GM12878 (cell line): ENCODE data around the gene NANOG. TPM values are rescaled to one million over a fixed set of nuclear protein-coding genes. Genes with fewer than 3 reads are reported as not detected.

ENCODE experiments used
- ATAC-seq: fragments of 200-7000 bp; cut with Tn5 transposase; 3 replicates; pipeline ENCODE4 v1.9.1; 2020; ENCODE audit warnings: mild to moderate bottlenecking, moderate library complexity
- BruUV-seq: library from RNA; stranded (reverse); fragments of 400-500 nt; replicated peaks from 2 replicates; lab custom pipeline; 2021; lab: Mats Ljungman, UMichigan
- CTCF ChIA-PET: fragments of 300-600 bp; sonication (Branson Sonifier 250); formaldehyde crosslinking; extraction: SDS; loops from one replicate; lab custom pipeline; 2021; ENCODE audit warnings: inconsistent platforms; lab: Yijun Ruan, JAX
- POLR2A ChIA-PET: fragments of 350-600 bp; formaldehyde crosslinking; extraction: SDS; loops from one replicate; lab custom pipeline; 2021; ENCODE audit warnings: inconsistent platforms; lab: Charles Lee
- RAD21 ChIA-PET: fragments of 300-600 bp; sonication (Branson Sonifier 250); formaldehyde crosslinking; loops from one replicate; lab custom pipeline; 2023; ENCODE audit warnings: antibody characterized with exemption; ENCODE audit not compliant: unreplicated experiment; lab: Charles Lee
- SMC1A ChIA-PET: fragments of 300-600 bp; sonication (Branson Sonifier 250); formaldehyde crosslinking; loops from one replicate; lab custom pipeline; 2023; ENCODE audit not compliant: unreplicated experiment, uncharacterized antibody; lab: Charles Lee
- DNase-seq: peaks from one replicate; pipeline ENCODE4 v3.0.0-alpha.2; 2011; ENCODE audit warnings: low read depth, low spot score
- FAIRE-seq: peaks from 3 replicates; lab custom pipeline; 2011; peaks lifted over from hg19 to GRCh38; lab: Jason Lieb, UNC
- H2AFZ ChIP-seq: 2 replicates; pipeline ENCODE4 v1.6.0; 2011; ENCODE audit warnings: low read depth, low read length, control low read depth; ENCODE audit not compliant: control insufficient read depth
- H3K27ac ChIP-seq: 2 replicates; pipeline ENCODE4 v1.5.1; 2011; ENCODE audit warnings: control low read depth; ENCODE audit not compliant: control insufficient read depth, insufficient read depth
- H3K27me3 ChIP-seq, 2 experiments: replicated peaks in 1 of 2; 2 replicates each; pipeline versions ENCODE4 v1.6.0 to v1.6.1; 2011; ENCODE audit warnings: low read length in 1 of 2; ENCODE audit not compliant: control insufficient read depth in 2 of 2, insufficient read depth in 2 of 2
- H3K36me3 ChIP-seq, 2 experiments: 2 replicates each; pipeline ENCODE4 v1.5.1; 2011; ENCODE audit warnings: low read length in 1 of 2; ENCODE audit not compliant: control insufficient read depth in 2 of 2, insufficient read depth in 2 of 2
- H3K4me1 ChIP-seq: 2 replicates; pipeline ENCODE4 v1.6.1; 2011; ENCODE audit warnings: mild to moderate bottlenecking, low read length, moderate library complexity, mixed read lengths; ENCODE audit not compliant: control insufficient read depth, insufficient read depth
- H3K4me2 ChIP-seq: 2 replicates; pipeline ENCODE4 v1.6.0; 2011; ENCODE audit warnings: control low read depth; ENCODE audit not compliant: control insufficient read depth, insufficient read depth
- H3K4me3 ChIP-seq: fragments of 200-600 bp; sonication (generic); 2 replicates; pipeline ENCODE4 v1.5.1; 2016
- H3K79me2 ChIP-seq: 2 replicates; pipeline ENCODE4 v1.6.0; 2011; ENCODE audit warnings: low read length; ENCODE audit not compliant: control insufficient read depth, insufficient read depth
- H3K9ac ChIP-seq: 2 replicates; pipeline ENCODE4 v1.8.0; 2011; ENCODE audit warnings: low read length, control low read depth, mixed read lengths; ENCODE audit not compliant: control insufficient read depth, insufficient read depth
- H3K9me3 ChIP-seq: replicated peaks from 3 replicates; pipeline ENCODE4 v1.5.1; 2011; ENCODE audit warnings: mild to moderate bottlenecking, low read length; ENCODE audit not compliant: control insufficient read depth, insufficient read depth
- H4K20me1 ChIP-seq: 2 replicates; pipeline ENCODE4 v1.6.0; 2011; ENCODE audit not compliant: control insufficient read depth, insufficient read depth
- CBFB ChIP-seq: IDR thresholded peaks from 2 replicates; pipeline ENCODE4 v1.6.1; 2016; ENCODE audit warnings: antibody characterized with exemption, low read depth
- CBX3 ChIP-seq: fragments of 200-600 bp; sonication (generic); IDR thresholded peaks from 2 replicates; pipeline ENCODE4 v1.6.1; 2016; ENCODE audit warnings: low read depth, borderline replicate concordance
- CBX5 ChIP-seq: sonication (generic); IDR thresholded peaks from 2 replicates; pipeline ENCODE4 v1.6.1; 2016; ENCODE audit warnings: low read depth, moderate library complexity, mild to moderate bottlenecking, inconsistent platforms
- CUX1 ChIP-seq: IDR thresholded peaks from 2 replicates; pipeline ENCODE4 v1.6.1; 2012; ENCODE audit warnings: improper control_type of control experiment, low read depth, low read length; ENCODE audit not compliant: insufficient replicate concordance
- ELK1 ChIP-seq: IDR thresholded peaks from 2 replicates; pipeline ENCODE4 v1.6.1; 2012; ENCODE audit warnings: low read depth, low read length, improper control_type of control experiment
- IKZF1 ChIP-seq: fragments of 450-650 bp; conservative IDR thresholded peaks from 2 replicates; pipeline ENCODE4 v1.6.1; 2017; ENCODE audit warnings: antibody characterized with exemption, mild to moderate bottlenecking
- IRF3 ChIP-seq: fragments of 450-650 bp; IDR thresholded peaks from 2 replicates; pipeline ENCODE4 v1.6.1; 2014; ENCODE audit warnings: mild to moderate bottlenecking
- JUND ChIP-seq: IDR thresholded peaks from 2 replicates; pipeline ENCODE4 v1.6.1; 2012; ENCODE audit warnings: low read depth, mild to moderate bottlenecking, low read length, improper control_type of control experiment, moderate library complexity
- KDM1A ChIP-seq: fragments of 200-600 bp; sonication (generic); IDR thresholded peaks from 2 replicates; pipeline ENCODE4 v1.6.1; 2016; ENCODE audit warnings: borderline replicate concordance
- NFYB ChIP-seq: IDR thresholded peaks from 2 replicates; pipeline ENCODE4 v1.6.1; 2011; ENCODE audit warnings: low read depth, mild to moderate bottlenecking, low read length, improper control_type of control experiment, moderate library complexity; ENCODE audit not compliant: insufficient read depth
- PML ChIP-seq: IDR thresholded peaks from 2 replicates; pipeline ENCODE4 v1.6.1; 2012; ENCODE audit warnings: low read length, inconsistent platforms
- RELB ChIP-seq: fragments of 450-650 bp; IDR thresholded peaks from 2 replicates; pipeline ENCODE4 v1.6.1; 2017; ENCODE audit warnings: low read depth, mild to moderate bottlenecking, moderate library complexity
- TCF3 ChIP-seq: IDR thresholded peaks from 2 replicates; pipeline ENCODE4 v1.6.1; 2012; ENCODE audit warnings: low read depth, mild to moderate bottlenecking, low read length, borderline replicate concordance; ENCODE audit not compliant: insufficient read depth
- USF1 ChIP-seq: IDR thresholded peaks from 2 replicates; pipeline ENCODE4 v1.6.1; 2011; ENCODE audit warnings: borderline replicate concordance, low read depth, mild to moderate bottlenecking, moderate library complexity, mixed read lengths, low read length; ENCODE audit not compliant: insufficient read depth; ENCODE audit errors: extremely low read length
- WGBS: methylation state at CpG from one replicate; pipeline ENCODE4 v1.1.6; 2016; ENCODE audit warnings: low lambda C conversion rate; ENCODE audit not compliant: insufficient replicate concordance, insufficient coverage; ENCODE audit errors: missing lambda C conversion rate; 5-methylcytosine and 5-hydroxymethylcytosine counted together
- in situ Hi-C: fragments of 300-500 bp; cut with MboI; formaldehyde crosslinking; loops from 9 replicates; pipeline ENCODE4 v1.14.3; 2018; ENCODE audit warnings: mixed read lengths
- intact Hi-C: fragments of 100-400 bp; cut with micrococcal nuclease; formaldehyde crosslinking; loops from one replicate; pipeline ENCODE4 v1.14.2; 2022; ENCODE audit not compliant: unreplicated experiment
- polyA plus RNA-seq, 11 experiments: library from polyadenylated mRNA; depleted of rRNA in 4 of 11; unstranded in 6 of 11; stranded (reverse) in 5 of 11; fragments of >200 nt; fragmentation: Nextera tagmentation in 4 of 11; fragmentation: Illumina TruSeq in 1 of 11; extraction: Ambion mirVana in 4 of 11; extraction: Trizol in 1 of 11; gene quantifications; 1 replicate in 1 of 11; 2 replicates in 10 of 11; pipeline versions ENCODE4 v1.2.1 to v1.2.3, GENCODE V29; 2011 to 2016; ENCODE audit warnings: inconsistent platforms in 2 of 11, missing spikeins in 2 of 11, low read depth in 1 of 11
- total RNA-seq, 4 experiments: library from RNA; depleted of rRNA in 3 of 4; stranded (reverse); fragments of >200 nt in 3 of 4; fragmentation: Illumina TruSeq in 1 of 4; extraction: Trizol in 1 of 4; gene quantifications; 2 replicates each; pipeline versions ENCODE4 v1.2.1 to v1.2.3, GENCODE V29; 2013 to 2021

Gene NANOG
- total and polyA plus RNA-seq, 10 of the 15 experiments (the other 5 are each of a cell fraction or from before 2014, with no cell fraction given), result 0.51 TPM; not detected in 9

GRCh38 chr12:7844116-7844515 is 54.9 kb downstream of the NANOG start:
- ChIA-PET POLR2A (no interaction called here), CTCF (no interaction called here), SMC1A (interaction anchor here (0.7 kb wide), 1 partner anchor 36 kb away, joined by 4 read pairs; no protein-coding TSS in a partner anchor), RAD21 (no interaction called here)
- Histone ChIP-seq H3K36me3 (no peaks in the 10 kb centered on the region), H3K4me3 (no peak overlapping the region), H3K27ac (no peak overlapping the region), H4K20me1 (no peaks in the 10 kb centered on the region), H3K4me2 (no peak overlapping the region), H3K4me1 (no peaks in the 10 kb centered on the region), H3K9ac (no peak overlapping the region), H3K79me2 (no peaks in the 10 kb centered on the region), H2AFZ (no peak overlapping the region), H3K27me3 (no peaks in the 10 kb centered on the region), H3K9me3 (no peaks in the 10 kb centered on the region)
- WGBS, result 35% methylated on average over 5 of the region's 5 CpGs
- FAIRE-seq (no peak), DNase-seq (no peak), ATAC-seq (no peak)
- no TSS peak for BruUV-seq
- in situ Hi-C loops (no loop called here), intact Hi-C loops (no loop called here)
- TF ChIP-seq IRF3, result no peak
- TF ChIP-seq CBX3, result no peak
- TF ChIP-seq KDM1A, result no peak
- no peak for TF ChIP-seq CBX5
- no peak for TF ChIP-seq CUX1
- no peak for TF ChIP-seq IKZF1
- no peak for TF ChIP-seq JUND
- TF ChIP-seq CBFB, result no peak
- TF ChIP-seq NFYB, result no peak
- TF ChIP-seq ELK1, result no peak
- no peak for TF ChIP-seq USF1
- TF ChIP-seq PML, result no peak
- TF ChIP-seq TCF3, result no peak
- no peak for TF ChIP-seq RELB
